Measurements from ENCODE around the gene KLHL14. TPM values are rescaled to one million over a fixed set of nuclear protein-coding genes. Genes with fewer than 3 reads are reported as not detected.
A peak's percentile ranks its signal among the peaks of the same experiment; 100 is the strongest.

The KLHL14 gene
- total and polyA plus RNA-seq, 2 donors (not counting 3 experiments of a cell fraction or from before 2014, with no cell fraction given), result not detected

DNA sequence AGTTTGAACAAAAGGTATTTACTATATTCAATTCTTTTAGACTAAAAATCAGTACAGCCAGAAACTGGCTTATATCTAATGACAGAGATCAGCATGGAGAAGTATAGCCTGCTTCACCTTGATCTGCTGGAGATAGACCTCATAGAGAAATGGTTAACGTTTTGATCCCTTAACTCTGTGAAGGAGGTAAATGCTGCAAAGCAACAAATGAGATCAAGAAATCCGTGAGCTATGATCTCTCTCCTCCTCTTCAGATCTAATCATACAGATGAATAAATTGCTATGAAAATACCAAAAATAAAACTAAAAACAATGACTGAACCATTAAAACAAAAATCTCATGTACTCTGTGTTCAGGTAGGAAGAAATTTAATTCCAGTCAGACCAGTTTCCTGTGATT, 42.8 kb downstream of the KLHL14 start:
- H2AFZ ChIP-seq (ENCODE audit: low read depth, low read length), result no peak overlapping the region
- TF ChIP-seq FOS (IDR thresholded peaks at IDR 0.05; ENCODE audit: borderline replicate concordance, insufficient read depth, low read length) (no peak), MYC (IDR thresholded peaks at IDR 0.05; ENCODE audit: low read depth, low read length) (no peak), JUN (IDR thresholded peaks at IDR 0.05; ENCODE audit: borderline replicate concordance, insufficient read depth, insufficient read length, low read depth) (no peak), POLR2AphosphoS5 (IDR thresholded peaks at IDR 0.05; ENCODE audit: insufficient read depth, low read depth, low read length) (no peak), EZH2 (IDR thresholded peaks at IDR 0.05; ENCODE audit: borderline replicate concordance, low read depth, low read length, severe bottlenecking) (no peak), POLR2A (IDR thresholded peaks at IDR 0.05; ENCODE audit: low read depth, low read length) (no peak), GATA2 (IDR thresholded peaks at IDR 0.05; ENCODE audit: insufficient read depth, insufficient read length, low read depth, low read length) (no peak)
- TF ChIP-seq, protein P1, sequence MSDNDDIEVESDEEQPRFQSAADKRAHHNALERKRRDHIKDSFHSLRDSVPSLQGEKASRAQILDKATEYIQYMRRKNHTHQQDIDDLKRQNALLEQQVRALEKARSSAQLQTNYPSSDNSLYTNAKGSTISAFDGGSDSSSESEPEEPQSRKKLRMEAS (IDR thresholded peaks at IDR 0.05; ENCODE audit: insufficient read depth, insufficient read length), result no peak
- TF ChIP-seq, protein P2, sequence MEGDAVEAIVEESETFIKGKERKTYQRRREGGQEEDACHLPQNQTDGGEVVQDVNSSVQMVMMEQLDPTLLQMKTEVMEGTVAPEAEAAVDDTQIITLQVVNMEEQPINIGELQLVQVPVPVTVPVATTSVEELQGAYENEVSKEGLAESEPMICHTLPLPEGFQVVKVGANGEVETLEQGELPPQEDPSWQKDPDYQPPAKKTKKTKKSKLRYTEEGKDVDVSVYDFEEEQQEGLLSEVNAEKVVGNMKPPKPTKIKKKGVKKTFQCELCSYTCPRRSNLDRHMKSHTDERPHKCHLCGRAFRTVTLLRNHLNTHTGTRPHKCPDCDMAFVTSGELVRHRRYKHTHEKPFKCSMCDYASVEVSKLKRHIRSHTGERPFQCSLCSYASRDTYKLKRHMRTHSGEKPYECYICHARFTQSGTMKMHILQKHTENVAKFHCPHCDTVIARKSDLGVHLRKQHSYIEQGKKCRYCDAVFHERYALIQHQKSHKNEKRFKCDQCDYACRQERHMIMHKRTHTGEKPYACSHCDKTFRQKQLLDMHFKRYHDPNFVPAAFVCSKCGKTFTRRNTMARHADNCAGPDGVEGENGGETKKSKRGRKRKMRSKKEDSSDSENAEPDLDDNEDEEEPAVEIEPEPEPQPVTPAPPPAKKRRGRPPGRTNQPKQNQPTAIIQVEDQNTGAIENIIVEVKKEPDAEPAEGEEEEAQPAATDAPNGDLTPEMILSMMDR (IDR thresholded peaks at IDR 0.05; ENCODE audit: extremely low read depth in 1 of 2, insufficient read depth in 1 of 2, low read depth in 1 of 2, low read length in 2 of 2), result no peak
- no peaks in the 10 kb centered on the region for H3K9me1 ChIP-seq (replicated peaks; ENCODE audit: control insufficient read depth, extremely low read depth, insufficient read depth, low read length)
- no peak for FAIRE-seq
- no peaks in the 10 kb centered on the region for H3K4me1 ChIP-seq (ENCODE audit: control insufficient read depth, extremely low read depth, insufficient read depth, low read length)
- BruUV-seq (replicated peaks), result no TSS peak
- no peak overlapping the region for H3K27ac ChIP-seq (ENCODE audit: insufficient read depth, low read depth, low read length)
- H3K4me2 ChIP-seq (ENCODE audit: insufficient read depth, low read length), result no peak overlapping the region
- H3K4me3 ChIP-seq (replicated peaks in 1 of 3; ENCODE audit: insufficient read depth in 1 of 3, low read depth in 1 of 3, low read length in 3 of 3), result peak overlapping the region in 1 of 3 experiments; percentile 1
- POLR2A ChIA-PET, result no interaction called here
- intact Hi-C loops (cut with micrococcal nuclease), result no loop called here
- H3K27me3 ChIP-seq (ENCODE audit: control insufficient read depth in 2 of 2, insufficient read depth in 2 of 2, low read length in 2 of 2), result peaks cover 0 to 3% of the 10 kb centered on the region in 2 experiments
- no peaks in the 10 kb centered on the region for H4K20me1 ChIP-seq (replicated peaks; ENCODE audit: control insufficient read depth, extremely low read depth, insufficient read depth, low read length)
- no peaks in the 10 kb centered on the region for H3K36me3 ChIP-seq (ENCODE audit: control insufficient read depth in 2 of 2, extremely low read depth in 1 of 2, insufficient read depth in 2 of 2, low read length in 2 of 2)
- no peaks in the 10 kb centered on the region for H3K9me3 ChIP-seq (replicated peaks; ENCODE audit: control insufficient read depth, insufficient read depth, low read length)
- no peak for DNase-seq (ENCODE audit: low read depth, low spot score)
- no peaks in the 10 kb centered on the region for H3K79me2 ChIP-seq (ENCODE audit: control insufficient read depth, insufficient read depth, low read length)
- dilution Hi-C loops (cut with MboI; ENCODE audit: extremely low pct_ligation_motif_present, low sequenced_read_pairs), result no loop called here
- CTCF ChIA-PET, result interaction anchor here (1.6 kb wide), 1 partner anchor 15 kb away, joined by 5 read pairs; no protein-coding TSS in a partner anchor
- H3K9ac ChIP-seq (replicated peaks; ENCODE audit: extremely low read depth, insufficient read depth, low read length), result no peak overlapping the region
